HuH-7.5 (cell line): ENCODE results near the gene AFAP1L2.

Source experiments
- DNase-seq: peaks from one replicate; pipeline ENCODE4 v3.0.0; 2011; ENCODE audit warnings: low spot score

The AFAP1L2 gene

DNA sequence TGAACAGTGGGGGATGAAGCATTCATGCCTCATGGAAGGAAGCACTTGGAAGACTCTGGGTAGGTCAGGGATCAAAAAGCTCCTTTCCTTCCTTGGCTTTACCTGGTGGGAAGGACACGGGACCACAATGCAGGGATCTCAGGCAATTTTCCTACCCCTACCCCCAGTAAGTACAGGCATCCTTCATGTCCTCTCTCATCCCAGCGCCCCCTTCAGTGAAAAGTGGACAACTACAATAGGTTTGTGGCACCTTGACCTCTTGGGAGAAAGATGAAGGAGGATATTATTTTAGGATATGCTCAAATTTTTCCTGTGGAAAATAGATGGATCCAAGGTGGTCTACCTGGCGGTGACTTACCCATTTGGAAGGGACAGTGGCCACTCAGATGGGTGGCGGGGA is 16.5 kb downstream of the AFAP1L2 start:
- DNase-seq = no peak

DNA sequence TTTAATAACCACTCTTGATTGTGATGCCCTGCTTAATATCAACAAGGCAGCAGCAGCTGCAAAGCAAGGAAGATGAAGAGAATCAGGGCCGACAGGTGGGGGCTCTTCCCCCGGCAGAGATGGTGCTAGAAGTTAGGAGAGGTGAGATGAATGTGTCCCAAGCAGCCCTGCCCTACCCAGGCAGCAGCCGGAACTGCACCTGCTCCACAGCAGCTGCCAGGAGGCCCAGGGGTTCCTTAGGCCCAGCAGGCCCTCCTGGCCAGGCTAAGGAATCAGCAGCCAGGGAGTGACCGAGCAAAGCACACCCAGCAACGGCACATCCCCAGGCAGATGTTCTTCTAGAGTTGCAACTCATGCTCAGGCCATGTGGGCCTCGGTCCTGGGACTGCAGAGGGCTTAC is 17.9 kb downstream of the AFAP1L2 start:
- DNase-seq = no peak

DNA sequence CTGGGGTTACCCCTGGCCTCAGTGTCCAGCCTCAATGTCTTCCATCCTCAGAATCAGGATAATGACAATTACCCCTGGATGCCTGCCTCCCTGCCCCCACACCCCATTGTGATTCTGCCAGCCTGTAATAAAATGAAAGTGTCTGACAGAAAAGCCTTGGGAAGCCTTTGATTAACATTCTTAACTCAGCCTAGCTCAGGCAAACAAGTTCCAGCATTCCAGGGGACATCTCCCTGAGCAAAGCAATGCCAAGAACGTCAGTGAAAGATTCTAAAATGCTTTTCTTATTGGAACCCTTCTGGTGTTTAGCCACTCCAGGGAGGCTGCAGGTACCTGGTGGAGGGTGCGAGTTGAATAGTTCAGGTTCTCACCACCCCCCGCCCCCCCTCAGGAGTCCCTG is 18.7 kb downstream of the AFAP1L2 start:
- no peak for DNase-seq

DNA sequence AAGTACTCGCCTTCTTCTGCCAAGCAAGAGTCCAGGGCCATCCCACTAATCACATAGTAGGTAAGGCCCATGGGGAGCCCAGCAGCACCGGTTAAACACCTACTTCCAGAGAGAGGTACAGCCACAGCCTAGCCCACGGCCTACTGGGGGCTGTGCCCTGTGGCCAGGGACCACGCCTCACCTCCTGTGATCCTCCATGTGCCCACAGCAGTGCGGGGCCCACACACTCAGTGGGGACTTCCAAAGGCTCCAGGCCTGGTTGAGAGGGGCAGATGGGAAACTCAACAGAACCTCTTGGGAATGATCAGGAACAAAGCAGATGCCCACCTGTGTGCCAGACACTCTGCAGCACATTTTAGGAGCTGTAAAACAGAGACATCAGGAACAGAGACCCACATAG is 19.7 kb downstream of the AFAP1L2 start:
- DNase-seq = no peak

DNA sequence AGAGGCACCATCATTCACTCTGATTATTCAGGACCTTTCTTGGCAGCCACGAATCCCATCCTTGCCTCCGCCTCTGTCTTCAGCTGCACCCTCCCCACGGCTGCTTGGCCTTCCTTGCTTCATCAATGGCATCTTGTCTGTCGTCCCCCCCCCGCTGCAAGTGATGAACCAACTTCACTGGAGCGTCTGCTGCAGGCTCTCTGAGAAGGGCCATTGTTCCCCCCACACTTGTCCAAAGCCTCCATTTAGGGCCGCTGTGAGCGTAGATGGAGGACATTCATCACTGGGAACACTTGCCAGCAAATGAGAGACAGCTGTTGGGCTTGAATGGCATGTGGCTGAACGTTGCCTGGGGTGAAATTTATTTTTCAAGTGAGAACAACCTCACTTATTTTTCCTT is 20.1 kb downstream of the AFAP1L2 start:
- no peak for DNase-seq

DNA sequence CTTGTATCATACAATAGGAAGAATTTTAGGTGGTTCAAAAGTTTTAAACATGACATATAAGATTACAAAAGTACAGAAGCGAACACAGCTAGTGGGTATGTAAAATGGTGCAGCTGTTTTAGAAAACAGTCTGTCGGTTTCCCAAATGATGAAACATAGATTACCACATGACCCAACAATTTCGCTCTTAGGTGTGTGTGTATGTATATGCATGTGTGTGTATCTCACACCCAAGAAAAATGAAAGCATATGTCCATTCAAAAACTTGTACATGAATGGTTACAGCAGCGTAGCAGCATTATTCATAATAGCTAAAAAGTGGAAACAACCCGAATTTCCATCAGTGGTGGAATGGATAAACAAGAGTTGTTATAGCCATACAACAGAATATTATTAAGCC is 23.5 kb downstream of the AFAP1L2 start:
- no peak for DNase-seq

DNA sequence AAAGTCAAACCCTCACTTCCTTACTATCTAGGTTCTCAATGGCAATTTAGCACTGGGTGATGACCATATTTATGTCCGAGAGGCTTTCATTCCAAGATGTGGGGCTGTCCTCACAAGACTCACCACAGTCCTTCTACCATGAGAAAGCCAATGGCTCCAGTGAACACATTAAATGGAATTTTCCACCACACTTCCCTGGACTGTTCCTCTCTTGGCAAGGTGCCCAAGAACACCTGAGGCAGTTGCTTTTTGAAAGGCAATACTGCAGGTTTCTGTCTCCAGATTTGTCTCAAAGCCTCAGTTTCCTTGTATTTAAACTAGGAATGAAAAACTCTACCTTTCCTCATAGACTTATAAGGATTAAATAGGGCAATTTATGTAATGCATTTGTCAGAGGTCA is 24.2 kb downstream of the AFAP1L2 start:
- no peak for DNase-seq

DNA sequence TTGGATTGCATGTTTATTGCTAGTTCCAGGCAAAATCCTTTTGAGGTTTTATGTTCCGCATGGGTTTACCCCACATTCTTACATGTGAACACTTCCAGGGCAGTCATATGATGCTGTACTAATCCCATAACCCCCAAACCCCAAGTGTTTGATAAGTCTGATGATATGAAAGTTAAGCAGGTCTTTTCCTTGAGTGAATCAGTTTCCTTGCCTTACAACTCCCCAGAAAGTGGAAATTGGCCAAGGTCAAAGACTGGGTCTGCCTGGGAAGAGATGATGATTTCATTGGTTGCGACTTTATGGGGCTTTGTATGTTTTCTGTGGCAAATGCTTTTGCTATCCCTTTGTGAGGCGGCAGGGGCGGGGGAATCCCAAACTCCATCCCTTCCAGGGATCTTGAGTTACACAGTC is 24.7 kb downstream of the AFAP1L2 start:
- DNase-seq = no peak

DNA sequence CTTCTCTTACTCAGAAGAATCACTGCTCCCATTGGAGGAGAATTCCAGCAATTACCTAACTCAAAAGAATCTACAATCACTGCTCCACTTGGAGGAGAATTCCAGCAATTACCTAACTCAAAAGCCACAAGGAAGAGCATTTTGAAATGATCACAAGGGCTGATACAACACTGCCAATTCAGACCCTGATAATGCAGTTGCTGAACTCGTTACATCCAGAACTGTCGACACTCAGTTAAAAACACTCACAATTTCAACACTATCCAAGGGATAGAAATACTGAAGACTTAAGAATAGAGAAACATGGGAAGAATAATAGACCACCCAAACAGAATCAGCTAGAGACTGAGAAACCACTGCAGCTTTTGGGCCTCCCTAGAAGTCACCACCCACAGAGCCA is 27.8 kb downstream of the AFAP1L2 start:
- no peak for DNase-seq

DNA sequence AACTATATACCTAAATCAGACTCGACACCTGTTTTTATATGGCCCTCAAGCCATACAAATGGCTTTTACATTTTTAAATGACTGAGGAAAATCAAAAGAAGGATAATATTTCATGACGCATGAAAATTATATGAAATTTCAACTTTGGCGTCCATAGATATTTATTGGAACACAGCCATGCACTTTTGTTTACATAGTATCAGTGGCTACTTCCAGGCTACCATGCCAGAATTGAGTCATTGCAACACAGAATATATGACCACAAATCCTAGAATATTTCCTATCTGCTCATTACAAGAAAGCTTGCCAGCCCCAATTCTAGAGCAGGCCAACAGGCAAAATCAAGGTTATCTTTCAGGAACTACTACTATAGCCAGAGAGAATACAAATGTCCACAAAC is 29.3 kb downstream of the AFAP1L2 start:
- no peak for DNase-seq

DNA sequence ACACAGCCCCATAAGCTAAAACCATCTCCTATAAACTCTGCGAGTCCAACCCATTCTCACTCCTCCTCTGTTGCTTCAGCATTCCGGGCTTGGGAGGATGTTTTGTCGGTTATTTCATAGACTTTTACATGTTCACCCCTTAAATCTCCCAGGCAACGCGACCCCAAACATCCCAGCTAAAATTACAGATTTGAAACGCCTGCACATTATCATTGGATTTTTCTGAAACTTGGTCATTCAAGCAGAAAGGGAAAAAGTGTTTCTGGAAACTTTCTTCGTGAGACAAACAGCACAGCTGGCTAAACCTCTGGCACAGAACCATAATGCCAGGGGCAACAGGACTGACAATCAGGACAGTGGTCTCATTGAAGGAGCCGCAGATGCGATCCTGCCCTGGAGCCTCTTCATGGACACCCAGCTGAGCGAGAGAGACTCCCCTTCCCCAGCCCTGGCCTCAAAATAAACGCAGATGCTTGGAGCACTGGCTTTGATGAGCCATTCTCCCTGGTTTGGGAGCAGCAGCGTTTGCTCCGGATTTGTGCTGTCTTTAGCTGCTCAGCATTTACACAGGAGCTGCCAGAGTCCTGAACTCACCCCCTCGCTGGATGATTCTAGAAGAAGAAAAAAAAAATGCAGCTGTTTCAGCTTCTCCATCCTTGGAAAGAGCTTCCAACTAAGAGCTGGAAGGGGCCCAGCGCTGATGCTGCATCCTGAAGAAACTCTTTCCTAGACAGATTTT is 30.1 kb downstream of the AFAP1L2 start:
- no peak for DNase-seq

DNA sequence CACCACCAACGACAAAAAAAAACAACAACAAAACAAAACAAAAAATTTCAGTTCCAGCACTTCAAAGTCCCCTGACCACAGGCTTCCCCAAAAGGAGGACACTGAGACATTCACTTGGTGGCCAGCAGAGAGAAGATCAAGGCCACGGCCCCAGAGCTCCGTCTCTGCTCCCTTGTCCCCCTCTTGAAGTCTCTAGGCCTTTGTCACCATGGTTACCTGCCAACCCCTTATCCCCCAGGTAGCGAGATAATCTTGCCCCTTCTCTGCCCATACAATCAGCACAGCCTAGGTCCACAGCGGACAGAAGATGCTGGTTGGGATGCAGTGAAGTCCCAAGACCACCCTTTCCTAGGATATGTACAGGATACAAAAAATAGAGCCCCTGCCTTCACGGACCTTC is 30.7 kb downstream of the AFAP1L2 start:
- DNase-seq = no peak

DNA sequence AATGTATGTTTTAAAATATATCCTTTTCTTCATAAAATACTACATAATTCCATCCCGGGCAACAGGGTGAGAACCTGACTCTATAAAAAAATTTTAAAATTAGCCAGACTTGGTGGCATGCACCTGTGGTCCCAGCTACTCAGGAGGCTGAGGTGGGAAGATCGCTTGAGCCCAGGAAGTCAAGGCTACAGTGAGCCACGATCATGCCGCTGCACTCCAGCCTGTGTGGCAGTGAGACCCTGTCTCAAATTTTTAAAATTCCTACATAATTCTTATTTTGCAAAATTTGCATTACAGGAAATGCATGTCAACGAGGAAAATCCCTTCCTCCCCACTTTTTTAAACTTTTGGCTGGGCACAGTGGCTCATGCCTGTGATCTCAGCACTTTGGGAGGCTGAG is 31.3 kb downstream of the AFAP1L2 start:
- DNase-seq = no peak

DNA sequence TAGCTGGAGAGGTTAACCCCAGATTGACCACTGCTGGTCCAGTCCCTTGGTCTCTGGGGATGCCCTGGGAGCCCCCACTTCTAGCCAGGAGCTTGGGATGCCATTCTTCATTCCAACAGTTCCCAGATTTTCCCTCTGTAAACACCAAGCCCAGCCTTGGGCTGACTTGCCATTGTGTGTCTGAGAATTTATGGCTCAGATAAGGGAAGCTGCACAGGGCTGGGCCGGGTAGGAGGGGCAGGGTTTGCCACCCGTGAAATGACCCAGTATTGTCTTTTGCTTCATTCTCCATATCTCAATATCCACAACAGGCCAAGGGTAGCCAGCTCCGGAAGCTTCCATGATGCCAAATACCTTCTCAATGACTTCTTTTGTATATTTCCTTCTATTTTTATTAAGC is 32.1 kb downstream of the AFAP1L2 start:
- no peak for DNase-seq

DNA sequence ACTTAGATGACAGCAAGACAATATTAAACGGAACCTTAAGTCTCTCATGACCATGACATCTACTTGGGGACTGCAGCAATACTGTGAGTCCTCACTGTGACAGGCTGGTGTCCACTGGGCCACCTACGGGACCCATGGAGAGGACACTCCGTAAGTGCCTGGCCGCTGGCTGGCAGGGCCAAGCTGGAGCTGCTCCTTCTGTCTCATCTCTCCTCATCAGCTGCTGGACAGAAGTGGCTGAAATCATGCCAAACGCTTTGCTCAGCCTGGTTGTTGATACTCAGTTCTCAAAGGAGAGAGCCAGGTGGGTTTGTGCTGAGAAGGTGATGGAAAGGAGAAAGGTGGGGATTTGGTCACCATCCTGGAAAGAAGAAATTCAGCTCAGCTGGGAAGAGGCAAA is 33.3 kb downstream of the AFAP1L2 start:
- DNase-seq = no peak

DNA sequence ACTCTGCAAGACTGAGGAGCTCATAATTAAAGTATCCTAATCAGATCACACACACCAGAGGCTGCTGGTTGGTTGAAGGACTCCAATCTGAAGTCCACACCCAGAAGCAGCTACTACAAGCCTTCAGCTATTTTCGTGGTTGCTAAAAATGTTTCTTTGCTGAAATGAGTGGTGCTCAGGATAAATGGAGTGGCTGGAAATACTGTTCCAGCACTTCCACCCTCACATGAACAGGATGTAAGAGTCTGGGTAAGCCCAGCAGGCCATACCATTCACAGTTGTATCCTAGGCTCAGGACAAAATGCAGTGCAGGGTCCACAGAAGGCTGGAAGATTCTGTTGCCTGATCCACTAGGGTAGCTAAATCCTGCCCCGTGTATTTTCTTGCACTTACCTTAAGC is 34.1 kb downstream of the AFAP1L2 start:
- no peak for DNase-seq

DNA sequence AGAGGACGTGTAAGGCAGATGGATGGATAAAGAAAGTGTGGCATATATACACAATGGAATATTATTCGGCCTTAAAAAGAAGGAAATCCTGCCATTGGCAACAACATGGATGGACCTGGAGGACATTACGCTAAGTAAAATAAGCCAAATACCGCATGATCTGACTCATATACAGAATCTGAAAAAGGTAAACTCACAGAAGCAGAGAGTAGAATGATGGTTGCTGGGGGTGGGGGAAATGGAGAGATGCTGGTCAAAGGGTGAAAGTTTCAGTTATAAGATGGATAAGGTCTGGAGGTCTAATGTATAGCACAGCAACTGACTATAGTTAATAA is 36.3 kb downstream of the AFAP1L2 start:
- DNase-seq = no peak

DNA sequence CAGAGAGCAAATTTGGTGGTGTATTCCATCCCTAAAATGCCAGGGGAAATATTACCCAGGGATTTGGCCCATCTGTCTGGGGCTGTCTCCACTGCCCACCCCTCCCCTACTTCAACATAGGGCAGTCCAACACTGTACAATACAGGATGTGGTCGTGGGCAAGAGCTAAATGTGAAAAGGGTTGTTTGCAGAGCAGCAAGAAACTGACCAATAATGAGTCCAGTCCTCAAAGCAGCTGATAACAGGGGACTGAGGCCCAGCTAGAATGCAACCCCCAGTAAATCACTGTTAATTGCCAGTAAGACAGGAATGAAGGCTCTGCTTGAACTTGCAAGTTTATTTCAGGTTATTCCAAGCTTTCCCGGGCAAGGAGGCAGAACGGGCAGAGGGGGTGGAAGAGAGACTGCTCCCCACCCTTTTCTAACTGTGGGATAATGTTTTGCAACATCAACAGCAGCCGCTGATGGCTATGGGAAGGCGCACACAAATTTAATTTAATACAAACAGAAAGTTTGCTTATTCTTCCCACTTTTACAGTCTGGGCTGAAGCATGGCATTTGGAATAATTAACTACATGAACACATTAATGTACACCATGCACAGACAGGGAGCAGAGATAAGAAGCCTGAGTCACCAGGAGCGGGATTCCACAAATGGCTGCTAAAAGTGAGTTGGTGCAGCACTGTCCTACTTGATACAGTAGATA is 36.8 kb downstream of the AFAP1L2 start:
- DNase-seq = no peak

DNA sequence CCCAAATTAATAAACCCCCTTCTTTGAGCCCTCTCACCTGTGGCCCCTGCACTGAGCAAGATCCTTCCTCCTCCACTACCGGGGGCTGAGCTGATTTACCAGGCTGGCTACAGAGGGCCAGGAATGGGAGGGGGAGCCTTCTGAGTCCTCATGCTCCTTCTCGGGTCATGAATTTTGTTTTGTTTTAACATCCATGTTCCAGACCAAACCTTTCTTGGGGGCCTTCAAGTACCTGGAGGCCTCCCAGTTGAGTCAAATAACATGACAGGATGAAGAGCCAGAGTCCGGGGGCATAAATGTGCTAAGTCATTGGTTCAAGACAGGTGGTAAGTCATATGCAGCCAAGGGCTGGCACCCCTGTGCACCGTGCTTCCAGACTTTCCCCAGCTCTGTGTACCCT is 39.6 kb downstream of the AFAP1L2 start:
- no peak for DNase-seq

DNA sequence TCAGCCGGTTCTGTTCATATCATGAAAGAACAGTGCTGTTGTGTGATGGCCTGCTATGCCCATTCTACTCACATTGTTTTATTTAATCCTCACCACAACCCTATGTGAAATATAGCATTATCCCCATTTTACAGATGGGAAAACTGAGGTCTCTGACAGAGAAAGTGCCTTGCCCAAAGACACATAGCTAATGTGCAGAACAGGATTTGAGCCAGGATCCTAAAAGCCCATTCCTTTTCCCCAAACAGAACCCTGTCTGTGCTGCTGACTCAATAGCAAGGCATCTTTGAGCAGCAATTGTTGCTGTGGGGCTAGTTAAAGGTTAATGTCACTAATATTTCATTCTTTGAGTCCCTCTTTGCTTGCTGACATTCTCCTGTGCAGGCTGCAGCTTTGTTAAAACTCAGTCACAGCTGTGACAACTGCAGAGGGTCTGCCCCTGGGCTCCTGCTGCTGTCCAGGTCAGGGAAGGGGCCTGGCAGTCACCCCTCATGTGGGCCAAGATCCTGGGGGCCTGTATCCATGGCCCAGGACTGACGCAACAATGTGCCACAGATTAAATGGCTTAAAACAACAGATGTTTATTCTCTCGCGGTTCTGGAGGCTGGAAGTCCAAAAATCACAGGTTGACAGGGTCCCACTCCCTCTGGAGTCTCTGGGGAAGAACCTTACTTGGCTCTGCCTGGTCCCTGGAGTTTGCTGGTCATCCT is 40.4 kb downstream of the AFAP1L2 start:
- no peak for DNase-seq

DNA sequence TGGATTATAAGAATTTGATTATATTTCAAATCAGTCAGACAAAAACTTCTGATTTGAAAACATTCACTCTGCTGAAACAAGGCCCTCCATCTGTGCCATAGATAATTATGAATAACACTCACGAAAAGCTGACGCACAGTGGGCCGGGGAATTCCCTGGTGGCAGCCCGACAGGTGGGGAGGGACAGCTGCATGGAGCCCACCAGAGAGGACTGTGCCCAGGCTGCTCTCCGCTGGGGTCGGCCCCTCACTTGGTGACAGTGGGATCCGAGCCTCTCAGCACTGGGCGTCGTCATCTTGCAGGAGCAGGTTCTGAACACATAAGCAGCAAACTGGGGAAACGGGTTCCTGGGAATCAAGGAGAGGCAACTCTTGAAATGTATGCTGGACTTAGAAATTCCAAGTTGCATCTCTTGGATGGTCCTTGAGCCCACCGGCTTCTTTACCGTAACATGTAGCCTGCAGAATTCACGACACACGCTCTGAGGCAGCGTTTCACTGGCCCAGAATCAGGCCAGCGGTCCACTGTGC is 41.4 kb downstream of the AFAP1L2 start:
- DNase-seq = no peak

DNA sequence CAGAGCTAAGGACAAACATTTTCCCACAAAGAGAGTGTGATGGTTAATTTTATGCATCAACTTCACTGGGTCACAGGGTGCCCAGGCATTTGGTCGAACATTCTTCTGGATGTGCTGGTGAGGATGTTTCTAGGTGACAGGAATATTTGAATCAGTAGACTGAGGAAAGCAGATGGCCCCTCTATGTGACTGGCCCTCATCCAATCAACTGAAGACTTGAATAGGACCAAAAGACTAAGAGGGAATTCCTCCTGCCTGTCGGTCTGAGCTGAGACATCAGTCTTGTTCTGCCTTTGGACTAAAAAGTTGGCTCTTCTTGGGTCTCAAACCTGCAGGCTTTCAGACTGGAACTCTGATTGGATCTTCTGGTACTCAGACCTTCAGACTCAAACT is 44.4 kb downstream of the AFAP1L2 start:
- no peak for DNase-seq
